Esophagus squamous epithelium (tissue), 5 donors: ENCODE results near the gene CDKAL1. TPM values are rescaled to one million over a fixed set of nuclear protein-coding genes. Genes with fewer than 3 reads are reported as not detected.

Experiments
- DNase-seq: peaks from one replicate; lab custom pipeline; 2025; lab: John Stamatoyannopoulos, UW
- H3K27ac ChIP-seq, 4 donors: fragments of 200-600 bp; sonication (generic); one replicate each; pipeline ENCODE4 v1.5.1; 2016 to 2019; ENCODE audit warnings: mild to moderate bottlenecking in 1 of 4
- H3K27me3 ChIP-seq, 4 donors: fragments of 200-600 bp; sonication (generic); 1 replicate in 3 of 4; 2 replicates in 1 of 4; pipeline versions ENCODE4 v1.5.1 to v1.6.0; 2017 to 2021; ENCODE audit warnings: antibody characterized with exemption in 1 of 4
- H3K36me3 ChIP-seq, 3 donors: fragments of 200-600 bp; sonication (generic); one replicate each; pipeline ENCODE4 v1.5.1; 2016 to 2019
- H3K4me1 ChIP-seq, 3 donors: fragments of 200-600 bp; sonication (generic); one replicate each; pipeline ENCODE4 v1.5.1; 2017 to 2019
- H3K4me3 ChIP-seq, 4 donors: fragments of 200-600 bp; sonication (generic); 1 replicate in 3 of 4; 2 replicates in 1 of 4; pipeline ENCODE4 v1.5.1; 2016 to 2019; ENCODE audit warnings: mild to moderate bottlenecking in 2 of 4, moderate library complexity in 1 of 4
- H3K9me3 ChIP-seq, 3 donors: fragments of 200-600 bp; sonication (generic); one replicate each; pipeline ENCODE4 v1.5.1; 2016 to 2019
- CTCF ChIP-seq, 6 experiments: fragments of 450-650 bp in 4 of 6; fragments of 200-600 bp in 2 of 6; sonication (generic) in 2 of 6; IDR thresholded peaks; one replicate each; pipeline ENCODE4 v1.5.1; 2016 to 2019; ENCODE audit warnings: antibody characterized with exemption in 6 of 6, mild to moderate bottlenecking in 4 of 6, moderate library complexity in 4 of 6
- POLR2A ChIP-seq, 4 donors: fragments of 450-650 bp; IDR thresholded peaks; one replicate each; pipeline ENCODE4 v1.6.1; 2017; ENCODE audit warnings: antibody characterized with exemption in 4 of 4, mild to moderate bottlenecking in 4 of 4, moderate library complexity in 3 of 4
- WGBS, 2 donors: methylation state at CpG; one replicate each; pipeline ENCODE4 v1.1.5; 2018; 5-methylcytosine and 5-hydroxymethylcytosine counted together
- intact Hi-C: fragments of 100-400 bp; cut with DNase I; formaldehyde crosslinking; loops from one replicate; pipeline ENCODE4 v1.15.0; 2022
- total RNA-seq, 4 donors: library from RNA; depleted of rRNA; stranded (reverse); fragments of >200 nt; gene quantifications; one replicate each; pipeline ENCODE4 v1.1.0, GENCODE V29; 2016
- donor health status: DM: yes; HTN: yes; CAD: no.

CDKAL1 gene
- total RNA-seq, 4 donors from 2014 or later = 6.5 to 13.0 (median 10.7) TPM

- TF ChIP-seq CTCF (IDR thresholded peaks at IDR 0.05) (no peak), POLR2A (IDR thresholded peaks at IDR 0.05) (no peak)
- H3K27me3 ChIP-seq = no peaks in the 10 kb centered on the region
- H3K36me3 ChIP-seq = no peaks in the 10 kb centered on the region
- H3K9me3 ChIP-seq = no peaks in the 10 kb centered on the region
- intact Hi-C loops = no loop called here
- no peak overlapping the region for H3K27ac ChIP-seq
- WGBS, 2 donors = 78 to 86% methylated on average over 4 of the region's 4 CpGs
- DNase-seq = no peak
- no peak overlapping the region for H3K4me3 ChIP-seq
- no peaks in the 10 kb centered on the region for H3K4me1 ChIP-seq
Observed at GRCh38 chr6:21123507-21124436, 589.5 kb downstream of the CDKAL1 start.

- TF ChIP-seq CTCF (IDR thresholded peaks at IDR 0.05) = no peak
- no peak for TF ChIP-seq POLR2A (IDR thresholded peaks at IDR 0.05)
- Histone ChIP-seq H3K9me3 (no peaks in the 10 kb centered on the region), H3K36me3 (no peaks in the 10 kb centered on the region), H3K27me3 (no peaks in the 10 kb centered on the region), H3K4me3 (no peak overlapping the region), H3K27ac (no peak overlapping the region), H3K4me1 (peaks cover 0 to 7% (median 0%) of the 10 kb centered on the region in 3 donors)
- DNase-seq = no peak
- intact Hi-C loops = no loop called here
Observed at GRCh38 chr6:21128601-21129000, 594.3 kb downstream of the CDKAL1 start.

- DNase-seq = no peak
Observed at GRCh38 chr6:21131406-21131805, 597.1 kb downstream of the CDKAL1 start.

GRCh38 chr6:21132446-21132845 is 598.2 kb downstream of the CDKAL1 start:
- intact Hi-C loops = no loop called here
- Histone ChIP-seq H3K4me1 (peaks cover 0 to 13% (median 0%) of the 10 kb centered on the region in 3 donors), H3K27ac (no peak overlapping the region), H3K36me3 (no peaks in the 10 kb centered on the region), H3K4me3 (no peak overlapping the region), H3K9me3 (no peaks in the 10 kb centered on the region), H3K27me3 (no peaks in the 10 kb centered on the region)
- no peak for DNase-seq
- TF ChIP-seq CTCF (IDR thresholded peaks at IDR 0.05) = no peak
- TF ChIP-seq POLR2A (IDR thresholded peaks at IDR 0.05) = no peak
- 53 to 54% methylated on average over 1 of the region's 1 CpG for WGBS, 2 donors

More at GRCh38 chr6:21131406-21131805, 597.1 kb downstream of the CDKAL1 start:
- H3K4me1 ChIP-seq = peaks cover 0 to 13% (median 0%) of the 10 kb centered on the region in 3 donors
- no peak overlapping the region for H3K4me3 ChIP-seq
- TF ChIP-seq CTCF (IDR thresholded peaks at IDR 0.05) (no peak), POLR2A (IDR thresholded peaks at IDR 0.05) (no peak)
- intact Hi-C loops = no loop called here
- no peak overlapping the region for H3K27ac ChIP-seq
- 87 to 90% methylated on average over 3 of the region's 3 CpGs for WGBS, 2 donors
- H3K9me3 ChIP-seq = no peaks in the 10 kb centered on the region
- no peaks in the 10 kb centered on the region for H3K27me3 ChIP-seq
- H3K36me3 ChIP-seq = no peaks in the 10 kb centered on the region
